HG03045 (cell line): Measurements from ENCODE around the gene PMF1.

ENCODE experiments used
- ATAC-seq: cut with Tn5 transposase; IDR thresholded peaks from one replicate; pipeline ENCODE4 v1.9.1; 2021; ENCODE audit warnings: mild to moderate bottlenecking, moderate library complexity; ENCODE audit not compliant: unreplicated experiment

The PMF1 gene

DNA sequence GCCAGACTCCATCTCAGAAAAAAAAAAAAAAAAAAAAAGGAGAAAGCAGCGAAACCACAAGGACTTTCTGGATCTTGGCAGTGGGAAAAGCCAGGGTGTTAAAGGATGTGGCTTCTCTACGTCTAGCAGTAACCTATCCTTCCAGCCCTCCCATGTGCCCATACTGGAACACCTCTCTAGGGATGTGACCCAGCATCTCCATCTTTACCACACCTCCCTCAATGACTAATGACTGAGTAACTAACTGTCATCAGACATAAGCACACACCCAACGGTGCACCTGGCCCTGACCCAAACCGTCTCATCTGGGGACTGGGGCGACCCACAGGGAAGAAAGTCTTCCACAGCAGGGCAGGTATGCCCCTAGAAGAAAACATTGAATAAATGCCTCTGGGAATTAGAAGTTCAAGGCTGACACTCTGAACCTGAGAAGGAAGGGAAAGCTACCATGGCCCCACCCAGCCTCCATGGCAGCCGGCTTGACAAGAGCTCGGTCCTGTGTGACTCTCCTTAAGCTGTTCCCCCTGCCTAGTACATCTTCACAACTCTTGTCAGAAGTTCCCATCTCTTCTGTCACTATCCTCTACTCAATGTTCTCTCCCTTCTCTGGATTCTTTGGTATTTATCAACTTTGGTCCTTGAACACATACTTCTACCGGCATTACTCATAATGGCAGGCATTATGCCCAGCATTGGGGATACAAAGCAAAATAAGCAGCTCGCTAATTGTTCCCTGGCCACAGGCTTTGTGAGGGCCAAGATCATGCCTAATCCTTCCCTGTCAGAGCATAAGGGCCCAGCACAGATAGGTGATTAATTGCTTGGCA is 49.9 kb downstream of the PMF1 start:
- no peak for ATAC-seq

DNA sequence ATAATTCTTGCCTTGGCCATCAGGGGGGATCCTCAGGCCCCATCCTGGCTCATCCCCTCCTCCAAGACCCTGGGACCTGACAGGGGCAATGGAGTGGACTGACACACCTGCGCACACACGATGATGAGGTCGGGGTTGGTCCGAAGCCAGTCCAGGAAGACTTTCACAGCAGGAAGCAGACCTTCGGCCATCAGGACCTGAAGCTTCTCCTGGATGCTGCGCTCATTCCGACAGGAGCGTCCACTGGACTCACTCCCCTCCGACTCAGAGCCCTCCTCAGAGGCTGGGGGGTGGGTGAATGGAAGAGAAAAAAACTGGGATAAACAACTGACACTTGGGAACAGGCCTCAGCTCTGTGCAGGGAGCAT is 50.5 kb downstream of the PMF1 start:
- ATAC-seq: no peak

DNA sequence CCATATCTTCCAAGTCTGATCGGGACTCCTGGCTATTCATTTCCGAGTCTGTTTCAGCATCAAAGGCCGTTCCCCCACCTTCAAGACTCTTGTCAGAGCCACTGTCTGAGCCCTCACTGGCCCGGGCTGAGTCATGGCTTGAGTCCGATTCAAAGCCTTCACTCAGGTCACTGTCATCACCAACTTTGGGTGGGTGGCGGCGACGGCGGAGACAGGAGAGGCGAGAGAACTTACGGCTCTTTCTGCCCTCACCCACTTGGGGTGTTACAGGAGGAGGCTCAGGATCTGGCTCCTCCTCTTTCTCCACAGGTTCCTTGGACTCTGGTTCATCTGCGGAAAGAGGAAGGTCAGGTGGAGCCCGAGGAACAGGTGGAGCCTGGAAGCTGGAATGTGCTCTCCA is 53.2 kb downstream of the PMF1 start:
- no peak for ATAC-seq

DNA sequence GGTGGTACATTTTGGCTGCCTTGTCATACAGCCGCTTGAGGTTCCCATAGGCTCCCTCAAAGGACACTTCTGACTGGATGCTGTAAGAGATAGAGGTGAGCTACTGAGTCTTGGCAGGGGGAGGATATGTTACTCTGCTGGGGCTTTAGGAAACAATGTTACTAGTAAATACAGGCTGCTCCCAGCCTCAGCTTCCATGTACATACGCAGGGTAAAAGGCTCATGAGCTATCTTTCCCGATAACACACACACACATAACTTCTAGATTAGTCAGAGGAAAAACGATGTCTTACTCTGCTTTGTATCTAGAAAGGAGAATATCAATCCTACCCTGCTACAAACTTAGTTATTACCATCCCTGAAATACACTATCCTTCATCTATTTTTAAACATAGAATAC is 55.5 kb downstream of the PMF1 start:
- no peak for ATAC-seq

GRCh38 chr1:156270314-156270713 is 57.5 kb downstream of the PMF1 start:
- ATAC-seq: no peak

GRCh38 chr1:156276532-156276931 is 63.7 kb downstream of the PMF1 start:
- ATAC-seq: no peak

GRCh38 chr1:156276966-156277381 is 64.2 kb downstream of the PMF1 start:
- ATAC-seq: no peak

GRCh38 chr1:156279837-156280236 is 67.0 kb downstream of the PMF1 start:
- no peak for ATAC-seq

DNA sequence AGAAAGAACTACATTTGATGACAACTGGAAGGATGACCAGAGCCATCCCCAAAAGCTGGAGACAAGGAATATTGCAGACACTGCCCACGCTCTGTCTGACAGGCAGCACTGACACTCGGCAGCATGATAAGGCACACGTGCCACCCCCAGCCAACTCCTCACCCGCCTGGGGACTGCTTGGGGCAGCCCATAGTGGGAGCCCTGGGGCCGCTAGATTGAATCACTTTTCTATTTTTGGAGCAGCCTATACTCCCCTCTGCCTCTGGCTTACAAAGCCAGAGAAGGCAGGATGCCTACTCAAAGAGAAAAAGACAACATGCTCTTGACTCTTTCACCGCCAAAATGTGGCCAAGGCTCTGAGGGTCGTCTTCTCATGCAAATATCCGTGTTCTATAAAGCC is 68.5 kb downstream of the PMF1 start:
- ATAC-seq: no peak

- no peak for ATAC-seq
These were observed 69.1 kb downstream of the PMF1 start for GRCh38 chr1:156281693-156282478.

DNA sequence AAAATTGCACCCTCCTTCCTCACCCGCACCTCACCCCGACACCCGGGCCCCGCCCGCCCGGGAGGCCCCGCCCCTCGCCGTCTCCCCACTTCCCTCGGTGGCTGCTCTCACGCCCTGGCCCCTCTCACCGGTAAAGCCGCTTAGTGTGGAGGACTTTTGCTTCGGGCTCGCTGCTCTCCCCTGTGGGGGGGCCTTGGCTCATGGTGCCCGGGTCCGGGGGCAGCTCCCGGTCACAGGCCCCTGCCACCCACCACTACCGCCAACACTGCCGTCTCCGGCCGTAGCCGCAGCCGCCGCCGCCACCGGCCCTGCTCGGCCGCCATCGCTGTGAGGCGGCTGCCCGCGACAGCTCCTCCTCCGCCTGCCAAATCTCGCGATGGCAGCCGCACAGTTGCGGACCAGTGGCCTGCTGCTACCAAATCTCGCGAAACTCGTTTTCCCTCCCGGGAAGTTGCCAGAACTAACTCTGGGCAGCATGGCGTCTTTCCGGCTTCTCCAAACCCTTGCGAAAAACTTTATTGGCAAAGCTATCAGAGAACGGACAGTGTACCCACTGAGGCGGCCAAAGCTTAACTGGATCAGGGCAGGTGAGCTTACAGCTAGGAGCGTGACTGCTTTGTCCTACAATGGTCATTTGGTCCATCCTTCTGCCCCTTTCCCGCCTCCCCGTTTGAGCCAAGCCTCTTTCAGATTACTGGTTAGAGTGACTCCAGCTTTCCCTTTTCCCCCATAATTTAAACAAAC is 69.8 kb downstream of the PMF1 start, which contains the start of gene SMG5:
Gene SMG5, minus strand, starts transcription at position 347 of the 744 bp plus-strand sequence. Its CDS starts 145 bp downstream, at position 202.
- ATAC-seq: peak; percentile 82

GRCh38 chr1:156283521-156283920 is 70.7 kb downstream of the PMF1 start:
- no peak for ATAC-seq

- no peak for ATAC-seq
These were observed 71.3 kb downstream of the PMF1 start, which contains the start of gene TMEM79 for GRCh38 chr1:156284112-156284511. Gene TMEM79, plus strand, starts transcription at chr1:156284325. Its CDS starts 902 bp downstream, at chr1:156285227.

GRCh38 chr1:156284757-156285156 is 72.0 kb downstream of the PMF1 start:
- no peak for ATAC-seq

GRCh38 chr1:156285437-156285836 is 72.6 kb downstream of the PMF1 start:
- no peak for ATAC-seq

DNA sequence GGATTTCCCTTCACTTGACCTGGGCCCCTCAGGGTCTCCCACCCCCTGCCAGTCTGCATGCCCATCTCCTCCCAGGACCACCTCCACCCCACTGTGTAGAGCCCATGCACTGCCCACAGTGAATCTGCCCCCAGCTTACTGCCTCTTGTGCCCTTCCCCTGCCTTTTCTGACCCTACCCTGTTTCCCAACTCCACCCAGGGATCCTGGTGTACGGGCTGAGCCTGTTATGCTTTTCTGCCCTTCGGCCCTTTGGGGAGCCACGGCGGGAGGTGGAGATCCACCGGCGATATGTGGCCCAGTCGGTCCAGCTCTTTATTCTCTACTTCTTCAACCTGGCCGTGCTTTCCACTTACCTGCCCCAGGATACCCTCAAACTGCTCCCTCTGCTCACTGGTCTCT is 73.3 kb downstream of the PMF1 start:
- no peak for ATAC-seq
